LNCaP clone FGC (cell line): ENCODE data around the gene TAF4.
"Not testable (repeated sequence)": the region's sequence is repeated elsewhere in the genome, so short reads cannot be mapped to it uniquely, and the experiment has no call there.

Source experiments
- DNase-seq: peaks from one replicate; pipeline ENCODE4 v3.0.0-alpha.2; 2011; ENCODE audit warnings: low read depth
- H3K4me3 ChIP-seq: 2 replicates; pipeline ENCODE4 v1.5.1; 2011; ENCODE audit warnings: mild to moderate bottlenecking, low read depth, low read length, control low read depth
- TF ChIP-seq, protein P1 (sequence below): IDR thresholded peaks from 2 replicates; pipeline ENCODE4 v1.5.1; 2012; ENCODE audit warnings: mild to moderate bottlenecking; ENCODE audit not compliant: control insufficient read depth, insufficient read depth; ENCODE audit errors: extremely low read depth

TAF4 gene

DNA sequence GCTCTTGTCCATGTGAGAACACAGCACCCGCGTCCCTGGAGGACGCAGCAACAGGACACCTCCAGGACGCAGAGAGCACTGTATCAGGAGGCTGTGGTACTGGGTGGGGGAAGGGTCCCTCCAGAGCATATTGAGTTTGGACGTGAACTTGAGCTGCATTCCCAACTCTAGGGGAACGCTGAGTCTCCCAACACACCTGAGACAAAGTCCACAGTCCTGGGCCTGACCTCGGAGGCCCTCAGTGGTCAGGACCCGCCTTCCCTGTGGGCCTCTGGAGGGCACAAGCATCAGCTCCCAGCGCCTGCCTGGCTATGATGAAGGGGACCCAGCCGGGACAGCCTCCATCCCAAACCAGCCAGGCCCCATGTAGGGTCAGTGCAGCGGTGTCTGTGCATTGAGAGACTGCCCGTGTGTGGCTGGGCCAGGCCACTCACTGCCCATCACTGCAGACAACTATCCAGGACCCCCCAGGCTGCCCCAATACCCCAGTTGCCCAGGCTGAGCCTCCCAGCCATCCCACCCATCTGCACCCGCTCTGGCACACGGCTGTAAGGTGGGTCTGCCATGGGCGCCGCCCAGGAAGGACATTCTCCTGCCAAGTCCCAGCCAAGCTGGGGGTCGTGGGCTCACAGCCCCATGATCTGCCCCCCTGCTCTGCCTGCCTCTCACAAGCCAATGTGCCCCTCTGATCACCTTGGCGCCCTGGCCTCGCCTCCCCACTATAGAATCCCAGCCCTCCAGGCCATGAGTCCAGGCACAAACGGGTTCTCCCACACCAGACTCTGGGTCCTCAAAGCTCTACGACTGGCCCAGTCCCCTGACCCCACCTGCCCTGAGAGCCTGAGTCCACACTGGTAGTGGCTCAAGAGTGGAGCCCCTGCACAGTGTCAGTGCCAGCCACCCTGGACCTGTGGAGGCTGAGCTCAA is 115.7 kb downstream of the TAF4 start:
- TF ChIP-seq, protein P1, sequence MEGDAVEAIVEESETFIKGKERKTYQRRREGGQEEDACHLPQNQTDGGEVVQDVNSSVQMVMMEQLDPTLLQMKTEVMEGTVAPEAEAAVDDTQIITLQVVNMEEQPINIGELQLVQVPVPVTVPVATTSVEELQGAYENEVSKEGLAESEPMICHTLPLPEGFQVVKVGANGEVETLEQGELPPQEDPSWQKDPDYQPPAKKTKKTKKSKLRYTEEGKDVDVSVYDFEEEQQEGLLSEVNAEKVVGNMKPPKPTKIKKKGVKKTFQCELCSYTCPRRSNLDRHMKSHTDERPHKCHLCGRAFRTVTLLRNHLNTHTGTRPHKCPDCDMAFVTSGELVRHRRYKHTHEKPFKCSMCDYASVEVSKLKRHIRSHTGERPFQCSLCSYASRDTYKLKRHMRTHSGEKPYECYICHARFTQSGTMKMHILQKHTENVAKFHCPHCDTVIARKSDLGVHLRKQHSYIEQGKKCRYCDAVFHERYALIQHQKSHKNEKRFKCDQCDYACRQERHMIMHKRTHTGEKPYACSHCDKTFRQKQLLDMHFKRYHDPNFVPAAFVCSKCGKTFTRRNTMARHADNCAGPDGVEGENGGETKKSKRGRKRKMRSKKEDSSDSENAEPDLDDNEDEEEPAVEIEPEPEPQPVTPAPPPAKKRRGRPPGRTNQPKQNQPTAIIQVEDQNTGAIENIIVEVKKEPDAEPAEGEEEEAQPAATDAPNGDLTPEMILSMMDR, result no peak
- no peak overlapping the region for H3K4me3 ChIP-seq
- DNase-seq, result no peak

DNA sequence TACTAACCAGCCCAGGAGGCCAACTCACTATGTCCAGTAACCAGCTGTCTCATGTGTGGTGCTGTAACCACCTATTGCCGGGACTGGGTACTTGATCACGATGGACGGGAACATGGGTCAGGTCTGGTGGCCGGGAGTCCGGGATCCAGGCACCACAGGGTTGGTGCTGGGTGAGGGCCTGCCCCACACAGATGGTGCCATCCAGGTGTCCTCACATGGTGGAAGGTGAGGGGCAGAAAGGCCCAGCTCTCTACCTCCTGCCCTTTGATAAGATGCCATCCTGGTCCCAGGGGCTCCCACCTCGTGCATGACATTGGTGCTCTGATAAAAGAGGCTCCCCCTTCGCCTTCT is 116.3 kb downstream of the TAF4 start:
- no peak for DNase-seq
- TF ChIP-seq, protein P1, result no peak
- no peak overlapping the region for H3K4me3 ChIP-seq

DNA sequence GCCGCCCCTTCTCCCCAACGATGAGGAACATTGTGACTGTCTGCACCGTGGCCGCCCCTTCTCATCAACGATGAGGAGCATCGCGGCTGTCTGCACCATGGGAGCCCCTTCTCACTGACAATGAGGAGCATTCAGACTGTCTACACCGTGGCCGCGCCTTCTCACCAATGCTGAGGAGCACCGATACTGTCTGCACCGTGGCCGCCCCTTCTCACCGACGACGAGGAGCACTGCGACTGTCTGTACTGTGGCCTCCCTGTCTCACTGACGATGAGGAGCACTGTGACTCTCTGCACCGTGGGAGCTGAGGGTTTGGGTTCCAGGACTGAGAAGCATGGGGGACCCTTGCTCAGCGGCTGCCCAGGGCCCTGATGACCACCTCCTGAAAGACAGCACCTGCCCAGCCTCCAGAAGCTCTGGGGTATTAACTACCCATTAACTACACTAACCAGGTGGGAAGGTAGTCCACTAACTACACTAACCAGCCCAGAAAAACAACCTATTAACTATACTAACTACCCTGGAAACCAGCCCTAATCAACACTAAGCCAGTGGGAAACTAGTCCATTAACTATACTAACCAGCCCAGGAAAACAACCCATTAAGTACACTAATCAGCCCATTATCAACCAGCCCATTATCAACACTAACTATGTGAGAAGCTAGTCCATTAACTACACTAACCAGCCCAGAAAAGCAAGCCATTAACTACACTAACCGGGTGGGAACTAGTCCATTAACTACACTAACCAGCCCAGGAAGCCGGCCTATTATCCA is 116.9 kb downstream of the TAF4 start:
- no peak for DNase-seq
- TF ChIP-seq, protein P1, result no peak
- H3K4me3 ChIP-seq, result no peak overlapping the region

DNA sequence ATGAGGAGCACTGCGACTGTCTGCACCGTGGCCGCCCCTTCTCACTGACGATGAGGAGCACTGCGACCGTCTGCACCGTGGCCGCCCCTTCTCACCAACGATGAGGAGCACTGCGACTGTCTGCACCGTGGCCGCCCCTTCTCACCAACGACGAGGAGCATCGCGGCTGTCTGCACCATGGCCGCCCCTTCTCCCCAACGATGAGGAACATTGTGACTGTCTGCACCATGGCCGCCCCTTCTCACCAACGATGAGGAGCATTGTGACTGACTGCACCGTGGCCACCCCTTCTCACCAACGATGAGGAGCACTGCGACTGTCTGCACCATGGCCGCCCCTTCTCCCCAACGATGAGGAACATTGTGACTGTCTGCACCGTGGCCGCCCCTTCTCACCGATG is 117.6 kb downstream of the TAF4 start:
- H3K4me3 ChIP-seq, DNase-seq: not testable (repeated sequence)

DNA sequence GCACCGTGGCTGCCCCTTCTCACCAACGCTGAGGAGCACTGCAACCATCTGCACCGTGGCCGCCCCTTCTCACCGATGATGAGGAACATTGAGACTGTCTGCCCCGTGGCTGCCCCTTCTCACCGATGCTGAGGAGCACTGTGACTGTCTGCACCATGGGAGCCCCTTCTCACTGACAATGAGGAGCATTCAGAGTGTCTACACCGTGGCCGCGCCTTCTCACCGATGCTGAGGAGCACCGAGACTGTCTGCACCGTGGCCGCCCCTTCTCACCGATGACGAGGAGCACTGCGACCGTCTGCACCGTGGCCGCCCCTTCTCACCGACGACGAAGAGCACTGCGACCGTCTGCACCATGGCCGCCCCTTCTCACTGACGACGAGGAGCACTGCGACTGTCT is 120.2 kb downstream of the TAF4 start:
- DNase-seq, H3K4me3 ChIP-seq: not testable (repeated sequence)

DNA sequence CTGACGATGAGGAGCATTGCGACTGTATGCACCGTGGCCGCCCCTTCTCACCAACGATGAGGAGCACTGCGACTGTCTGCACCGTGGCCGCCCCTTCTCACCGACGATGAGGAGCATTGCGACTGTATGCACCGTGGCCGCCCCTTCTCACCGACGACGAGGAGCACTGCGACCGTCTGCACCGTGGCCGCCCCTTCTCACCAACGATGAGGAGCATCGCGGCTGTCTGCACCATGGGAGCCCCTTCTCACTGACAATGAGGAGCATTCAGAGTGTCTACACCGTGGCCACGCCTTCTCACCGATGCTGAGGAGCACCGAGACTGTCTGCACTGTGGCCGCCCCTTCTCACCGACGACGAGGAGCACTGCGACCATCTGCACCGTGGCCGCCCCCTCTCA is 120.7 kb downstream of the TAF4 start:
- H3K4me3 ChIP-seq, DNase-seq: not testable (repeated sequence)

DNA sequence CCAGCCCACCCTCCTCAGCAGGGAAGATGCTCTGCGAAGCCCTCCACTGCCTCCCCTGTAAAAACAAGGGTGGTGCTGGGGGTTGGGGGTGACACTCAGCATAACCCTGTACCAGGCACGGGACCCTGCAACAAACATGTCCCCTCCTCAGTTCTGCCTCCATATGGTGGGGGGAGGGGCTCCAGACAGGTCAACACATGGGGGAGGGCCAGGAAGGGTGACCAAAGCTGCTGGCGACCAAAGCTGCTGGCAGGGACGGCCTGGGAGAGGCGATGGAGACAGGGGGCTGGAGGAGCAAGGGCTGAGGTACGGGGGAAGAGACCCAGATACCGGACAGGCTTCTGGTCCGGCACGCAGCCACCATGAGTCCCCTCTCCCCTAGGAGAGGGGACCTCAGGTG is 123.2 kb downstream of the TAF4 start:
- no peak for DNase-seq
- no peak overlapping the region for H3K4me3 ChIP-seq
- TF ChIP-seq, protein P1, result no peak

DNA sequence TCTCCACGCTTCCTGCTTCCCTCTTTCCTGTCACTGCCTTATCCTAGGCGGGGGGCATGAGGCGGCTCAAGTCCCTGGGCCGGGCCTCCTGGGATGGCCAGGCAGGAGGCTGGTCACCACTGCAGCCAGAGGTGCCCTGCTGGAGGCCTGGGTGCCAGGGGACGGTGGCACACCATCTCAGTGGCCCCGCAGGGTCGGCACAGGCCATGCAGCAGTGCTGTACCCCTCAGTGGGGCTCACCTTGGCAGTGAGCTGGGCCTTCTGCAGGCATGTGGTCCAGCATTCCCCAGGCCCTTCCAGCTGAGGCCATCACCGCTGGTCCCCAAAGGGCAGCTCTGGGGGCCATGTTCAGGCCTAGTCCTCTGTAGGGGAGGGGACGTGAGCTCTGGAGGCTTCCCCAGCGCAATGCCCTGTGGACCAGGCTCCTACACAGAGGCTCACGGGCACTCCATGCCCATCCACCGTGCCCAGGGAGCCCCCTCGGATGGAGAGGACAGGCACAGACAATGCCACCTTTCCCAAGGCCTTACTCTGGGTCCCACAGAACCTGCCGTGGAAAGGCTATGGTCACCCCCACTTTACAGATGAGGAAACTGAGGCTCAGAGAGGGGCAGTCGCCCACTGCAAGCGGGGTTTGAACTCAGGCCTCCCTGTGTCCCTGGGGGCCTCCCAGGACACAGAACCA is 123.8 kb downstream of the TAF4 start:
- DNase-seq, result no peak
- TF ChIP-seq, protein P1, result no peak

More for the DNA sequence above, 123.8 kb downstream of the TAF4 start:
- no peak overlapping the region for H3K4me3 ChIP-seq
